HepG2 (cell line): ENCODE data around the gene MED13L.

Experiments
- EZH2 ChIP-seq: conservative IDR thresholded peaks from 2 replicates; pipeline ENCODE4 v1.6.1; 2012; ENCODE audit warnings: mild to moderate bottlenecking, low read depth, low read length, moderate library complexity
- JARID2 ChIP-seq: sonication (generic); formaldehyde crosslinking; IDR thresholded peaks from 2 replicates; pipeline ENCODE4 v1.8.1; 2023; ENCODE audit warnings: missing genetic modification reagents, inconsistent platforms; ENCODE audit not compliant: insufficient replicate concordance
- JUN ChIP-seq: sonication (generic); formaldehyde crosslinking; IDR thresholded peaks from 2 replicates; pipeline ENCODE4 v1.4.0; 2020; ENCODE audit warnings: mild to moderate bottlenecking, missing genetic modification reagents
- MEIS1 ChIP-seq: sonication (generic); formaldehyde crosslinking; IDR thresholded peaks from 2 replicates; pipeline ENCODE4 v1.9.0; 2021; ENCODE audit warnings: mild to moderate bottlenecking, missing genetic modification reagents, moderate library complexity, borderline replicate concordance

- TF ChIP-seq MEIS1 (CRISPR knock-in tag) (no peak), JARID2 (no peak), EZH2 (no peak), JUN (no peak)
Observed at GRCh38 chr12:116024769-116025168, 252.7 kb downstream of the MED13L start.
